HG03280 (cell line): ENCODE data around the gene ZFYVE21.

Experiments used
- ATAC-seq: cut with Tn5 transposase; IDR thresholded peaks from one replicate; pipeline ENCODE4 v1.9.1; 2021; ENCODE audit warnings: mild to moderate bottlenecking, moderate library complexity; ENCODE audit not compliant: unreplicated experiment

ZFYVE21 gene

DNA sequence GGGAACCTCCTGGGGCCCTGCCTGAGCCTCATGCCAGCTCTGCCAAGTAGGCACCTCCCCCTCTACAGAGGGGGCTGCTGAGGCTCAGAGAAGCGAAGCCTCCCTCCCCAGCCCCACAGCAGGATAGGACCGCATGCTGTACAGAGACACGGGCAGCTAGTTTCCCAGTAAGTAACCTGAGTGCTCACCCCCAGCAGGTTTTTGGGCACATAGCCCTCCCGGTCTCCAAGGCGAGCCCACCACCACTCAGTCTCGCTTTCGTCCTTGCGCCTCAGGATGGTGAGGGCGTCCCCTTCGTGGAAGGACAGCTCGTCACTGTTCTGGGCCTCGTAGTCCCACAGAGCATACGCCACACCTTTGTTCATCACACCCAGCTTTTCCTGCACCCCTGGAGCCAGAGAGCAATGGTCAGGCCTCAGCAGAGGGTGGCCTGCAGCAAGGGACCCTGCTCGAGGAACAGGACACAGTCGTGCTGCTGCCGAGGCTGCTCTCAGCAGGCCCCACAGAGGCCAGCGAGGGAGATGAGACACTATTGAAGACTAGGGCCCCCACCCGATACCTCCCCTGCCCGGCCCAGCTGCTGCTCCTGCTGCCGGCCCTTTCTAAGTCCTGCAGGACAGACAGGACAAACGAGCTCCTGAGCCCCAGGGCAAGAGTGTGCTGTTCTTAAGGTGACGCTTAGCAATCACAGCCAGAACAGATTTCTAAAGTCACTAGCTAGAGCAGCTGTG, 20.4 kb downstream of the ZFYVE21 start:
- ATAC-seq = no peak

DNA sequence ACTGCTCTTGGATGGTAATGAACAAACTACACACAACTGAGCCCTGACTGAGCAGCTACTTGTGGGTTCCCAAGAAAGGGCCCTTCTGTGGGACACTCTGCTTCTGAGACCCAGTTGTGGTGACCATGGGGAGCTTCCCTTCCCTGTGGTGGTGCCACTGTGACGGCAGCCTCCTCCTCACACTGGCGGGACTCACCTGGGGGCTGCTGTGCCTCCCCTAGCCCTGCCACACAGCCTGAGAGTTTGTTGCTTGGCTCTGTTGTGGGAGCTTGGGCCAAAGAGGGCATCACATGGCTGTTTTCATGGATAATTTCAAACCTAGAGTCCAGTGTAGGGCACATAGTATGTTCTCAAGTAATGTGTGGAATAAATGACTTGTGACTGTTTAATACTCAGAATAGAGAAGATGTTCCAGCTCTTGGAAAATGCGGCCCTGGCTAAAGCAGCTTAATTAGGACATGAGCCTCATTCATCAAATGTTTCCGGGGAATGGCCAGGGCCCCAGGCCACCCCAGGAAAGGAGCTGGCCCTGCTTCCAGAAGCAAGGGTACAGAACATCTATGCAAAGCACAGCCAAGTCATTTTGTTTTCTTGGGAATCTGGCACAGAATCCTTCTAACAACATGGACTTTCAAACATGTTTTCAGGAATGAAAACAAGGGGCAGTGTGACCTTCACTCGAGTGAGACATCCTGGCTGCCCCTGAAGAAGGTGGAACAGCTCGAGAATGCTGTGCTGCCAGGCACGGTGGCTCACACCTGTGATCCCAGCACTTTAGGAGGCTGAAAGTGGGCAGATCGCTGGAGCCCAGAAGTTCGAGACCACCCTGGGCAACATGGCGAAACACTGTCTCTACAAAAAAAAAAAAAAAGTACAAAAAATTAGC, 21.2 kb downstream of the ZFYVE21 start:
- ATAC-seq = no peak

DNA sequence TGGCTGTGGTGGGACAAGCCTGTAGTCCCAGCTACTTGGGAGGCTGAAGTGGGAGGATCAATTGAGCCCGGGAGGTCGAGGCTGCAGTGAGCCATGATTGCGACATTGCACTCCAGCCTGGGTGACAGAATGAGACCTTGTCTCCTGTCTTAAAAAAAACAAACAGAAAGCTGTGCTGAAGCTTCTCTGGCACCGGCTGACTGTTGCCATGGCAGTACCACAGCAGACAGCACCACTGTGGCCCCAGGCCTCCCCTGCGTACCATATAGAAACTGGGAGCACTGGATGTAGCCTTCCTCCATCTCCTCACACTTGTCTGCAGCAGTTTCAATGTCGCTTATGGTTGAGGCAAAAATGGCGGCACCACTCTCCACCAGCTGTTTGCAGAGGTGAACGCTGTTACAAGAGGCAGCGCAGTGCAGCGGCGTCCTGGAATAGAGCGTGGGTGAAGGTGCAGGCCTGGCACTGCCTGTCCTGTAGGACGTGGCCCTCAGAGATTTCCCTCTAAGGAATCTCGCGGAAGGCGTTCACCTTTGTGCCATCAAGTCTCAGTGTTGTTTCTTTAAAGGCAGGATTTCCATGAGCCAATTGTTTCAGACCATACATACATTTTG, 21.9 kb downstream of the ZFYVE21 start:
- no peak for ATAC-seq

DNA sequence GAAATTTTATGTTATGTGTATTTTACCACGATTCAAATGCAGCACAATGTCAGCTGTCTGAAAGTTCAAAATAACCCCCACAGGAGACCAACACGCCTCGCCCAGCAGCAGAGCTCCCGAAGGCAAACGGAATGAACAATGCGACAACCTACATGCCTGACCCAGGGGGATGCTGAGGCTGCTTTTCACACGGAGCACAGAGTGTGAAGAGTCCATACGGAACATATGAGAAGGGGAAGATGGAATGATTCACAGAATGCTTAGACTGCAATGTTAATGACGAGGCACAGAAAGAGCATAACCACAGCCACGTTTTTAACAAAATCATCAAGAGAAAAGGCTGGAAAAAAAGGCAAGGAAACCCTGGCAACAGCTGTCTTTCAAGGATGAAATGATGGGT, 22.6 kb downstream of the ZFYVE21 start:
- ATAC-seq = no peak

DNA sequence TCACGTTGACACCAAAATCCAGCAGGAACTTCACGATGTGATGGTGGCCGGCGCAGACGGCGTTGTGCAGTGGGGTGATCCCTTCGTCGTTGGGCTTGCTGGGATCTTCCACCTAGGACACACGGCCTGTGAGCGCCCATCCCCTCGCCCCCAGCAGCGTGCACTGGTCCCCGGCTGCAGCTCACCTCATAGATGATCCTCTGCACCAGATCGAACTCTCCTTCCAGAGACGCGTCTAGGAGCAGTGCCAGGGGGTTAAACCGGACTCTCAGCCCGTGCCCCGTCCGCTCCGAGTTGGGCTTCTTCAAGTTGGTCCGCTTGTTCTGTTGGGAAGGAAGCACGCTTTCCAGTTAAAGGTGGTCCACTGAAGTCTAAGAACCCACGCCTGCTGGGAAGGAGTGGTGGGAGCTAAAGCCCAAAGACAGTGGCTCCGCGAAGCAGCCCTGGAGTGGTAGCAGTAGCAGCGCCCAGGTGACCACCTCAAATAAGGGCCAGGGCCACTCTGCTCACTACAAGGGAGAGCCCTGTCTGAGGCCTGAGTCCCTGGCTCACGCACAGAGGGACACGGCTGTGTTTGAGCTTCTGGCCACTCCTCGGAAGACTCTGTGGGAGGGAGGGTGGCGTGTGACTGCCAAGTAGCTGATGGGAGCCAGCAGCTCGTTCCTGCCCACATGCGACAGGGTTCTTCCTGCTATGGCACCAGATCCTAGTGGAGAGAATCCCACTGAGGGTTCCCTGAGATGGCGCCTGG, 23.3 kb downstream of the ZFYVE21 start:
- ATAC-seq = no peak

DNA sequence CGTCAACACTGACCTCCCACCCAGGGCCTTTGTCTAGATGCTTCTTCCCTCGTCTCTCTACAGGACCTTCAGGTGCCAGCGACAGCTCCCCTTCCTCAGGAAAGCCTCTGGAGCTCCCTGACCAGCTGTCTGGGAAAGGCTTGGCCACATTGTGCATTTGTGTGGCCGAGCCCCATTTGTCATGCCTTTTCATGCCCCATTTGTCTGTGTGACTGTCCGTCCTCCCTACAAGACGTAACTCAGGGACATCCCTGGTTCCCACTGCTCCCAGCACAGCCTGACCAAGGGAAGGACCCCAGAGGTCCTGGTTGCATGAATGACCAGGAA, 23.8 kb downstream of the ZFYVE21 start:
- ATAC-seq = no peak

DNA sequence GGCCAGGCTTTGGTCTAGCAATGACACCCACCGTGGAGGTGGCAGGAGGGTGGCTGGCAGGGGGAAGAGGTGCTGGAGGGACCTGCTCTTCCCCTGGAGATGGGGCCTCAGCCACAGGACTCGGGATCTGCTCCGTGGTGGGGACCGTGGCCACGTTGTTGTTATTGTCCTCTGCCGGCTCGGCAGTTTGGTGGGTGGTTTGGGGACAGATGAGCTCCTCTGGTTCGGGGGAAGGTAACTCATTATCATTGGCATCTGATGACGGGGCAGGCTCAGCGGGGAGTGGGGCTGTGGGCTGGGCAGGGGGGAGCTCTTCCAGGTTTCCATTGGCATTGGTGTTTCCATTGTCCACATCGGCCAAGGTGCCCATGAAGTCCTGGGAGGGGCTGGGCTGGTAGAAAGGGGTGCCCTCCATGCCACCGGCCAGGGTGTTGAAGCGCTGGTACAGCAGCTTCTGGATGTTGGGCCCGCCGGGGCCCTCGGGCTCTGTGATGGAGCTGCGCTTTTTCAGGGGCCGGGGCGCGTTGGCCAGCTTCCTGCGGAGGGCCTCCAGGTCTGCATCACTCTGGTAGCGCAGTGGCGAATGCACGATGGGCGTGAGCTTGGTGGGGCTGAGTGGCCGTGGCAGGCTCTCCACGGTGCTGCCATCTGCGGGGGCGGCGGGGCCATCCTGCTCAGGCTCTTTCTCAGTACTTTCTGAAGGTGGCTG, 24.3 kb downstream of the ZFYVE21 start:
- no peak for ATAC-seq

DNA sequence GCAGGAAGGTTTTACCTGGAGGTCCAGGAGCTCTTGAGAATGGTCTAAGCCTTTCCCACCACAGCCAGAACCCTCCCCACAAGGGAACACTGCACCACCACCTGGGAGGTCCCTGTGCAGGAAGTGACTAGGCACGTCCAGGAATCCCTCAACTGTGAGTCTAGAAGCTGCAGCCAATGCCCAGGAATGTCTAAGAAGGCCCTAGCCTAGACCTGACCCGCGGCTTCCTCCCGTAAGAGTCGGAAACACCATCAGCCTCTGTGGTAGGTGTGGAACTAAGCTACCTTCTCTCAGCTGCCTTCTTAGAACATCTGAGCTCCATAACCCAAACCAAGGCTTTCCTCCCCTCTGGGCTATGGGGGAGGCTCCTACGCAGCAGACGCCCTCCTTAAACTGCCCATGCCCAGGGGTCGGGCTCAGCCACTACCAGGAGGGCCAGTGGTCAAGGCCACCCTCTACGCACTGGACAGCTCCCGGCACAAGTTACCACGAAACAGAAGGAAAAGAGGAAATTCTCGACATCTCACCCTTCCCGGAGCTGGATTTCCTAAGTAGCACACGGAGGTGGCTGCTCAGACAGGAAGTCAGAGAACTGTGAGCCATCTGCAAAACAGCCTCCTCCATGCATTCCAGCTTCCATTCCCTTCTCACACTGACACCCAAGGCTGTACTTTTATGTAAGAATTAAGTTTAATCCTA, 25.5 kb downstream of the ZFYVE21 start:
- no peak for ATAC-seq

DNA sequence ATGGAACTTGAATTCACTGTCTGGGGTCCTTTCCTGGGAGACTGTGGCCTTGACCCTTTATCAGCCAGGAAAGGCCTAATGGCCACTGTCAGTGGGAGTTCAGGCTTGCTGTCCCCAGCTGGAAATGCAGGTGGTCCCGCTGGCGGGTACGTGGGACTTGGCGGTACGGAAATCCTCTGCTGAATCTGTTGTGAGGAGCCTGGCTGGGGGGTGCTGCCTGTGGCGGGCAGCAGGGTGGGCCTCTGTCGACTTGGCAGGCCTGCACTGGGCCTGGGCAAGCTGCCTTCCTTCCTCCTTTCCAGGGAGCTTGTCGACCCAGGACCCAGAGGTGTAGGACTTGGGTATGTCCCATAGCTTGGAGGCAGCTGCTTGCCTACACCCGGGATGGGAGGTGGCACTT, 26.3 kb downstream of the ZFYVE21 start:
- no peak for ATAC-seq

DNA sequence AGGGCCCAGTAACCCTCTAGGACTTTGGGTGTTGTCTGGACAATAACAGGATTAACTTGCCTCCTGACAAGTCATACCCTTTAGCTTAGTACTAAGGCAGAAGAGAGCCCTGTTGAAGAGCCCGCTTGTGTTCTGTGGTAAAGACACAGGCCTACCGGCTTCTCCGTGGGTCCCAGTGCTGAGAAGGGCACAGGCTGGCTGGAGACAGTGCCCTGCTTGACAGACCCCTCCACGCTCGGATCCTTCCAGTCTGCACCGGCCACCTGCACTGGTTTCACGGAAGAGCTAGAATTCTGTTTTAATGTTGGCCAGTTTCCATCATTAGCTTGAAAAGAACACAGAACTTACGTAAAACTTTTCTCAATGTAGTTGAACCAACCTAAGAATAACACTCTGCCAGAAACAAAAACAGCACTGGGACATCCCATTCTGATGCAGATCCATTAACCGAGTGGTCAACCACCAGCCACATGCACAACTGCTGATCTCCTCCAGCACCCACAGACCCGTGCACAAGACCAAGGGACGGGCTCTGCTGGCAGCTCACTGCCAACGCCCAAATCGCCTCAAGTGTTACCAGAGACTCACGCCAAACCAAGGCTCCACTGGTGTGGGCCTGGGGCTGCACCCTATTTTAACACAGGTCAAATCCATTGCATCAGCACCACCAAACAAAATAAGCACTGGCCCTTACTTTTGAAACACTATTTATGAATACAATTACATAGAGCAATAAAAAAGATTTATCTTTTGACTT, 27.1 kb downstream of the ZFYVE21 start:
- ATAC-seq = no peak

DNA sequence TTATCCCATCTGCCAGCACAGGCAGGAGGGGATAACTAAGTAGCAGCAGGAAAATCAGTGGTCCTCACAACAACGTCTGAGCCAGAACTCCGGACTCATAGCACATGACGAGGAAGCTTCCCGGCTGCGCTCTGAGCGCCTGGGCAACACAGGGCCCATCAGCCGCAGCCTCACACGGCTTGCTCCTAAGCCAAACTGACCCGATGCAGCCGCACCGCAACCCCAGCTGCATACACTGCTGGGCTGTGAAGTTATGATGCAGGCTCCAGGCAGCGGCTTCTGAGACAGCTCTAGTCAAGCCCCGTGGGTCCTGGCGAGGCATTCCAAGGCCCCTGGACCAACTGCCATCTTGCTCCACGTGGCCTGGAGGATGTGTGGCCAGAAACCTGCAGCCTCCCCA, 28.1 kb downstream of the ZFYVE21 start:
- no peak for ATAC-seq

DNA sequence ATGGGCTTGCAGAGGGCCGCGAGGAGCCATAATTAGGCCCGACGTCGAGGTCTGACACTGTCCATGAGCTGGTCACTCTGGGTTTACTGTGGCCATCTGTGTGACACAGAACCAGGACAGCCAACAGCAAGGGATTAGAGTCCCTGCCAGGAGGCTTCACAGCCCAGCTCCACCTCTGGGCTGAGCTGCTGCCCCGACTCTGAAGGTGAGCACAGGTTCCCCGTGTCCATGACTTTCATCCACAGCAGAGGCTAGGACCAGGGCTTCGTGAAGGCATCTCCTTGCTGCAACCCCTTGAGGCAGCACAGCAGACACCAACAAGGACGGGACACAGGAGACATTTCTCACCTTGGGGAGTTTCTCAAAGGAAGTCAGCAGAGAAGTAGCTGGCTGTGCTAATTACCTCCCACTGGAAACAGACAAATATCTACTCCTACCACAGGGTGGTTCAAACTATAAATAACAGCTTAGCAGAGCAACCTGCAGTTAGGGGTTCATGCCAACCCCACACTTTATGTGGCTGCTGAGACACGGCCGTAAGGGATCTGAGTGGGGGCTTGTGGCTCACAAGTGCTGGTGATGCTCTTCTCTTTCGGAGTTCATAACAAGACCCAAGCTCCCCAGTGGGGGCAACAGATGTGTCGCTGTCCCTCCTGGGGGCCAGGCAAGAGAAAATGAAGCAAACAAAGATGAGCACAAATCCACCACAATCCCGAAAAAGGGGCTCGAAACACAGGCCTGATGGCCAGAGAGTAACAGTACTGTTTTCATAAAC, 29.2 kb downstream of the ZFYVE21 start:
- no peak for ATAC-seq

DNA sequence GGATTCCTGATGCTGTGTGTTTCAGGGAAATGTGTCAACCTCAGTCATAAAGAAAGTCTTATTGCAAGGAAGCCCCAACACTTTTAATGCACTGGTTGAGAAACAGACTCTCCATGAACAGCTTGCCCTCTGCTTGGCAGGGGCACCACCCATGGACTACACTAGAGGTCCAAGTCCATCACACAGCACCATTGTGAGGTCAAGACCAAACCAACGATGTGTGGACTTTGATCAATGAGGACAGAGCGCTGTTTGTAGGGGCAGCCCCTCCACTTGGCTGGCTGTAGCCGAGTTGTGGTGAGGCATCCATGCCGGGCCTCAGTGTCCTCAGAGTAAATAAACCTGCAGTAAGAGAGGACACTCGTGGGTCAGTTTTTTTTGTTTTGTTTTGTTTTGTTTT, 29.8 kb downstream of the ZFYVE21 start:
- ATAC-seq = no peak

DNA sequence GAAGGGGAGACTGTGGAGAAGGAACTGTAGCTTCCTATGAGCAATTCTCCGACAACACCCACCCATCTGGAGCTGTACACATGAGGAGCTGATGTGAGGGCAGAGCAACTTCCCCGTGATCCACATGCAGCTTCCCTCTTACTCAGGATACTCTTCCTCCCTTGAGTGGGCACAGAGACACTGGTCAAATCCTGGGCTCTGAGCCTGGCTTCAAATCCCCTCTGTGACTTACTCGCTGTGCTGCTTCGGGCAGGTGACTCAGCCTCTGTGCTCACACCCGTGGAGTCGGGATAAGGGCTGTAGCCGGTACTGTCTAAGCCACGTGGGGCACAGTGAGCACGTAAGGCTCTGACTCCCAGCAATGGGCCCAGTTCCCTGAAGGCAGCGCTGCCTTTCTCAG, 31.1 kb downstream of the ZFYVE21 start:
- no peak for ATAC-seq

DNA sequence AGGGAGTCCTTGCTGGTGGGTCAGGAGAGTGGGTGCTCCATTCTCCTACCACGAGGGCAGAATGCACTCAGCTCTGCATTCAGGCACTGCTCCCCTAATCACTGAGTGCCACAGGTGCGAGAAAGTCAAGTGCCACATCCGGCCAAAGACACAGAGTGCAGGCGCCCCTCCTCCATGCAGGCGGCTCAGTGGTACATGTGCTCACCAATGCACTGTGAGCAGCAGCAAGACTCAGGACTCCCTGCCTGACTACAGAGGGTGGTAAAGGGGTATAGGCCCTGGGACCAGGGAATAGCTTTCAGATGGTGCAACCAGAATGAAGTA, 32.9 kb downstream of the ZFYVE21 start:
- ATAC-seq = no peak

DNA sequence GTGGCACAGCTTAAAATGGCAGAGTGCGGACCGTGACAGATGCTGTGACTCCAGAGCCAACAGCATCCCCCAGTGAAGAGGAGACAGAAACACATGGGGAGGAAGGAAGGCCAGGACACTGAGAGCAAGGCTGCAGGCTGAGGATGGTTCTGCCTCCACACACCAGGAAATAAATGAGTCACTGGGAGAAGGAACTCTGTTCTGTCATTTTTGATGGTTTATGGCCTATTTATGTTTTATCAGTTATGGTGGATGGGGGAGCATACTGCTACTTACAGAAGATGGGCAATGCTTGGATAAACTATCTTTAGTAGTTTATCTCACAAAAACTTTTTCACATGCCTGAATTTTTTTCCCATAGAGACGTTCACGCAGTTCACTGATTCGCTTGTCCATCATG, 33.8 kb downstream of the ZFYVE21 start:
- no peak for ATAC-seq

DNA sequence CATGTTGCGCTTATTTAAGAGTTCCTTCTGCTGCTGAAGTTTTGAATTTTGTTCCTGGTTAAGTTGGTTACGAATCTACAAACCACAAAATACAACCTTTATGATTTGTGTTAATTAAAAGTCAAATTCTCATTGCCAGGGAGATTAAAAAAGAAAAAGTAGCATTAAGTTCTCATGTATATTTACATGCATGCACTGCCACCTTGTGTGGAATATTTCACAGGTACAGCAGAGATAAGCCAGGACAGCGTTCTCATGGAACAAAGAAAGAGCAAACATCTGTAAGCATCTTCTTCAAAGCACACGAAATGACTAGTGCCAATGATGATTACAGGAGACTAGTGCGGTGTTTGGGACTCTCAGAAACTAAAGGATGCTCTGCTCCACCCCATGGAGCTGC, 34.2 kb downstream of the ZFYVE21 start:
- no peak for ATAC-seq

DNA sequence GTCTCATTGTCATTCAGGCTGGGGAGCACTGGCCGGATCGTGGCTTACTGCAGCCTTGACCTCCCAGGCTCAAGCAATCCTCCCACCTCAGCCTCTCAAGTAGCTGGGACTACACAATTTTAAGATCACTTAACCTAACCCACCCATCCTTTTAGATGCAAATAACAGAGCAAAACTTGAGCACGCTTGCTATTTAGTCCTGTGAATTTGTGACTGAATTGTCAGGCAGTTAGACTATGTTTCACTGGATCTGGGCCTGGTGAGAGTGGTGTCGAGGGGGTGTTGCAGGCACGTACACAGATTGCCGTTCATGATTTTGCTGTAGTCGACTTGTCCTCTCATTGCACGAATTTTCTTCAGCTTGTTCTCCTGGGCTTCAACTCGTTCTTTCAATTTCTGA, 38.2 kb downstream of the ZFYVE21 start:
- no peak for ATAC-seq

DNA sequence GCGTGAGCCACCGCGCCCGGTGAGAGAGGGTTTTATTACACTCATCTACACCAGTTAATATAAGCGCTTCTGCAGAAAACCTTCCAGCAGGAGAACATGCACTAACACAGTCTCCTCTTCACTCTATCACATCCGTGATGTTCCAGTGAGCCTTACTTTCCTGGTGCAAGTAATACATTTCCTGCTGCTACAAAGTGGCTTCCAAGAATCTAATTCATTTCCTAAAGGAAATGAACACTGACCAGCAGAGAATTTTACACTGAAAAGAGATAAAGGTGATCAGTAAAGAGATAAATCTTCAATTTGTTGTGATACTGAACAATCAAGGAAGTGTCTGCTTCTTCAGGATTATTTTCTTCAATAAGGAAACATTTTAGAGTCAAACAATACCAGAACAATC, 39.5 kb downstream of the ZFYVE21 start:
- ATAC-seq = no peak
